ENCODE measurements around the gene MTFR2.
A peak's percentile ranks its signal among the peaks of the same experiment; 100 is the strongest.

Gene MTFR2

GRCh38 chr6:136249811-136250685 lies at the start of gene MTFR2:
Gene MTFR2 (minus strand): TSS chr6:136250311. CDS start chr6:136249099, 1,212 bp downstream.
- peak; percentile 87 to 91 for DNase-seq

- no peak for DNase-seq
Observed at GRCh38 chr6:136294621-136295020, 44.5 kb upstream of the MTFR2 start.

GRCh38 chr6:136290410-136291010 lies 40.4 kb upstream of the MTFR2 start:
- DNase-seq: peak; percentile 63 to 73

GRCh38 chr6:136289579-136290409 lies 39.7 kb upstream of the MTFR2 start, which contains the start of gene BCLAF1:
Gene BCLAF1 (minus strand): TSS chr6:136289846. CDS start chr6:136279866, 9,980 bp downstream.
- DNase-seq: peak; percentile 99

GRCh38 chr6:136289327-136289578 lies 39.1 kb upstream of the MTFR2 start:
- peak; percentile 91 to 92 for DNase-seq

GRCh38 chr6:136288566-136289326 lies 38.6 kb upstream of the MTFR2 start:
- peak; percentile 75 to 86 for DNase-seq

- no peak for DNase-seq
Observed at GRCh38 chr6:136284909-136285308, 34.8 kb upstream of the MTFR2 start.

- DNase-seq: no peak
Observed at GRCh38 chr6:136282906-136283305, 32.8 kb upstream of the MTFR2 start.

- no peak for DNase-seq
Observed at GRCh38 chr6:136280032-136280609, 30.0 kb upstream of the MTFR2 start.

- DNase-seq: no peak
Observed at GRCh38 chr6:136274062-136274461, 24.0 kb upstream of the MTFR2 start.

- DNase-seq: no peak
Observed at GRCh38 chr6:136265101-136265500, 15.0 kb upstream of the MTFR2 start.

- DNase-seq: no peak
Observed at GRCh38 chr6:136262940-136263339, 12.8 kb upstream of the MTFR2 start.

GRCh38 chr6:136254851-136255466 lies 4.8 kb upstream of the MTFR2 start:
- no peak for DNase-seq

- no peak for DNase-seq
Observed at GRCh38 chr6:136253734-136254133, 3.6 kb upstream of the MTFR2 start.

- no peak for DNase-seq
Observed at GRCh38 chr6:136252441-136252840, 2.3 kb upstream of the MTFR2 start.

GRCh38 chr6:136251394-136251793 lies 1.3 kb upstream of the MTFR2 start:
- no peak for DNase-seq

- peak in 1 of 2 donors; percentile 7 for DNase-seq
Observed at GRCh38 chr6:136250686-136251008, 536 bp upstream of the MTFR2 start.

- DNase-seq: no peak
Observed at GRCh38 chr6:136249336-136249735, 775 bp downstream of the MTFR2 start.

GRCh38 chr6:136244061-136244616 lies 6.0 kb downstream of the MTFR2 start:
- DNase-seq: no peak

GRCh38 chr6:136236466-136237293 lies 13.4 kb downstream of the MTFR2 start:
- no peak for DNase-seq

GRCh38 chr6:136235233-136235564 lies 14.9 kb downstream of the MTFR2 start:
- no peak for DNase-seq
